Measurements from ENCODE around the gene STRAP. TPM values are rescaled to one million over a fixed set of nuclear protein-coding genes. Genes with fewer than 3 reads are reported as not detected.

The STRAP gene
- total and polyA plus RNA-seq, 10 of the 15 experiments (the other 5 are each of a cell fraction or from before 2014, with no cell fraction given) = 64.3 to 281 (median 119) TPM

- TF ChIP-seq ZSCAN29 (IDR thresholded peaks at IDR 0.05) (0 out of 2 replicates have a peak, but pooled peaks have one; percentile 9), SPI1 (IDR thresholded peaks at IDR 0.05; ENCODE audit: borderline replicate concordance, insufficient read depth, low read depth, low read length) (peak; percentile 15; the same call in 1 of the 2 replicates), RCOR1 (conservative IDR thresholded peaks at IDR 0.05; ENCODE audit: low read depth, low read length) (no peak), FOXK2 (IDR thresholded peaks at IDR 0.05) (no peak), RAD21 (IDR thresholded peaks at IDR 0.05; ENCODE audit: insufficient read depth, low read depth, low read length) (no peak), CHD4 (IDR thresholded peaks at IDR 0.05) (no peak), IRF3 (IDR thresholded peaks at IDR 0.05) (no peak), ASH2L (IDR thresholded peaks at IDR 0.05; ENCODE audit: borderline replicate concordance, low read depth) (0 out of 2 replicates have a peak, but pooled peaks have one; percentile 67), MTA2 (IDR thresholded peaks at IDR 0.05; ENCODE audit: low read depth) (no peak), CHD2 (IDR thresholded peaks at IDR 0.05; ENCODE audit: borderline replicate concordance, low read depth, low read length) (peak; percentile 46; the same call in 1 of the 2 replicates), IKZF1 (conservative IDR thresholded peaks at IDR 0.05) (peak; percentile 92), MTA3 (IDR thresholded peaks at IDR 0.05; ENCODE audit: borderline replicate concordance, low read length) (peak; percentile 32; the same call in 1 of the 2 replicates), SMAD5 (IDR thresholded peaks at IDR 0.05; ENCODE audit: low read depth) (no peak), E4F1 (IDR thresholded peaks at IDR 0.05; ENCODE audit: borderline replicate concordance, partially characterized antibody) (no peak), BCL3 (IDR thresholded peaks at IDR 0.05; ENCODE audit: borderline replicate concordance, insufficient read depth, low read depth, low read length, poor library complexity, severe bottlenecking) (no peak), TCF7 (IDR thresholded peaks at IDR 0.05; ENCODE audit: borderline replicate concordance) (no peak), ATF2 (IDR thresholded peaks at IDR 0.05; ENCODE audit: low read length) (no peak), HDAC6 (IDR thresholded peaks at IDR 0.05; ENCODE audit: unreplicated experiment) (peak; percentile 73), SUPT20H (IDR thresholded peaks at IDR 0.05; ENCODE audit: borderline replicate concordance, control insufficient read depth, low read depth, low read length) (no peak), STAT3 (IDR thresholded peaks at IDR 0.05; ENCODE audit: low read depth, low read length) (no peak), SIN3A (IDR thresholded peaks at IDR 0.05; ENCODE audit: low read depth, low read length) (0 out of 2 replicates have a peak, but pooled peaks have one; percentile 58)
- TF ChIP-seq, protein P1, sequence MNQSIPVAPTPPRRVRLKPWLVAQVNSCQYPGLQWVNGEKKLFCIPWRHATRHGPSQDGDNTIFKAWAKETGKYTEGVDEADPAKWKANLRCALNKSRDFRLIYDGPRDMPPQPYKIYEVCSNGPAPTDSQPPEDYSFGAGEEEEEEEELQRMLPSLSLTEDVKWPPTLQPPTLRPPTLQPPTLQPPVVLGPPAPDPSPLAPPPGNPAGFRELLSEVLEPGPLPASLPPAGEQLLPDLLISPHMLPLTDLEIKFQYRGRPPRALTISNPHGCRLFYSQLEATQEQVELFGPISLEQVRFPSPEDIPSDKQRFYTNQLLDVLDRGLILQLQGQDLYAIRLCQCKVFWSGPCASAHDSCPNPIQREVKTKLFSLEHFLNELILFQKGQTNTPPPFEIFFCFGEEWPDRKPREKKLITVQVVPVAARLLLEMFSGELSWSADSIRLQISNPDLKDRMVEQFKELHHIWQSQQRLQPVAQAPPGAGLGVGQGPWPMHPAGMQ (IDR thresholded peaks at IDR 0.05; ENCODE audit: borderline replicate concordance) = no peak
Observed at GRCh38 chr12:15910864-15911721, 28.9 kb downstream of the STRAP start, which contains the start of gene DERA (continued).

Data from GM12878 (cell line).